ENCODE measurements around the gene GMDS.

DNA sequence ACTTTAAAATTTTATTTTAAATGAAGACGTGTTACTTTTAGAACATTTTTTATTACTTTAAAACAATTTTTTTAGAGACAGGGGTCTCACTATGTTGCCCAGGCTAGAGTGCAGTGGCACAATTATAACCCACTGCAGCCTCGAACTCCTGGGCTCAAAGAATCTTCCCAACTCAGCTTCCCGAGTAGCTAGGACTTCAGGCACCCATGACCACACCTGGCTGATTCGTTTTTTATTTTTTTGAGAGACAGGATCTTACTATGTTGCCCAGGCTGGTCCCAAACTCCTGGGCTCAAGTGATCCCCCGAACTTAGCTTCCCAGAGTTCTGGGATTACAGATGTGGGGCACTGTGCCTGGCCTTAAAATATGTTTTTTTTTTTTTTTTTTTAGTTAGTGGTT is 287.7 kb downstream of the GMDS start:
- TF ChIP-seq, protein P1, sequence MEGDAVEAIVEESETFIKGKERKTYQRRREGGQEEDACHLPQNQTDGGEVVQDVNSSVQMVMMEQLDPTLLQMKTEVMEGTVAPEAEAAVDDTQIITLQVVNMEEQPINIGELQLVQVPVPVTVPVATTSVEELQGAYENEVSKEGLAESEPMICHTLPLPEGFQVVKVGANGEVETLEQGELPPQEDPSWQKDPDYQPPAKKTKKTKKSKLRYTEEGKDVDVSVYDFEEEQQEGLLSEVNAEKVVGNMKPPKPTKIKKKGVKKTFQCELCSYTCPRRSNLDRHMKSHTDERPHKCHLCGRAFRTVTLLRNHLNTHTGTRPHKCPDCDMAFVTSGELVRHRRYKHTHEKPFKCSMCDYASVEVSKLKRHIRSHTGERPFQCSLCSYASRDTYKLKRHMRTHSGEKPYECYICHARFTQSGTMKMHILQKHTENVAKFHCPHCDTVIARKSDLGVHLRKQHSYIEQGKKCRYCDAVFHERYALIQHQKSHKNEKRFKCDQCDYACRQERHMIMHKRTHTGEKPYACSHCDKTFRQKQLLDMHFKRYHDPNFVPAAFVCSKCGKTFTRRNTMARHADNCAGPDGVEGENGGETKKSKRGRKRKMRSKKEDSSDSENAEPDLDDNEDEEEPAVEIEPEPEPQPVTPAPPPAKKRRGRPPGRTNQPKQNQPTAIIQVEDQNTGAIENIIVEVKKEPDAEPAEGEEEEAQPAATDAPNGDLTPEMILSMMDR (IDR thresholded peaks at IDR 0.05): no peak
- TF ChIP-seq POLR2A (IDR thresholded peaks at IDR 0.05): no peak
